Endothelial cell of umbilical vein (primary cell): ENCODE results near the gene FXYD4. TPM values are rescaled to one million over a fixed set of nuclear protein-coding genes. Genes with fewer than 3 reads are reported as not detected.

Experiments used
- BruUV-seq: library from RNA; stranded (reverse); fragments of 400-500 nt; replicated peaks from 2 replicates; lab custom pipeline; 2021; lab: Mats Ljungman, UMichigan
- CTCF ChIA-PET: fragments of 300-600, 350-600 bp; sonication (Branson Sonifier 250); formaldehyde crosslinking; loops from one replicate; lab custom pipeline; 2021; ENCODE audit warnings: antibody characterized with exemption, inconsistent platforms; lab: Charles Lee
- POLR2A ChIA-PET: fragments of 300-600, 350-600 bp; sonication (Branson Sonifier 250); formaldehyde crosslinking; loops from one replicate; lab custom pipeline; 2021; ENCODE audit warnings: antibody characterized with exemption, inconsistent platforms; lab: Charles Lee
- DNase-seq: peaks from one replicate; pipeline ENCODE4 v3.0.0-alpha.2; 2011; ENCODE audit warnings: low read depth, low spot score
- FAIRE-seq: peaks from 2 replicates; lab custom pipeline; 2011; peaks lifted over from hg19 to GRCh38; lab: Jason Lieb, UNC
- H2AFZ ChIP-seq: 2 replicates; pipeline ENCODE4 v1.6.0; 2012; ENCODE audit warnings: low read depth, low read length, control low read depth, inconsistent platforms
- H3K27ac ChIP-seq: 2 replicates; pipeline ENCODE4 v1.5.1; 2011; ENCODE audit warnings: low read depth, mild to moderate bottlenecking, control low read depth, low read length, moderate library complexity; ENCODE audit not compliant: insufficient read depth
- H3K27me3 ChIP-seq, 2 experiments: 2 replicates each; pipeline versions ENCODE4 v1.6.0 to v1.6.1; 2011; ENCODE audit warnings: low read length in 2 of 2, mixed read lengths in 1 of 2; ENCODE audit not compliant: control insufficient read depth in 2 of 2, insufficient read depth in 2 of 2
- H3K36me3 ChIP-seq, 2 experiments: 2 replicates in 1 of 2; 3 replicates in 1 of 2; pipeline ENCODE4 v1.5.1; 2011; ENCODE audit warnings: low read length in 2 of 2, mild to moderate bottlenecking in 1 of 2, moderate library complexity in 1 of 2; ENCODE audit not compliant: control insufficient read depth in 2 of 2, insufficient read depth in 2 of 2; ENCODE audit errors: extremely low read depth in 1 of 2
- H3K4me1 ChIP-seq: 3 replicates; pipeline ENCODE4 v1.5.1; 2011; ENCODE audit warnings: mild to moderate bottlenecking, low read length; ENCODE audit not compliant: control insufficient read depth, insufficient read depth; ENCODE audit errors: extremely low read depth
- H3K4me2 ChIP-seq: 2 replicates; pipeline ENCODE4 v1.6.1; 2011; ENCODE audit warnings: low read length, control low read depth, mixed read lengths; ENCODE audit not compliant: insufficient read depth
- H3K4me3 ChIP-seq, 3 experiments: fragments of 200-600 bp in 1 of 3; sonication (generic), shearing (Covaris generic) in 1 of 3; replicated peaks in 1 of 3; 2 replicates each; pipeline ENCODE4 v1.5.1; 2011 to 2016; ENCODE audit warnings: control low read depth in 3 of 3, low read length in 3 of 3, mild to moderate bottlenecking in 2 of 3, inconsistent platforms in 1 of 3, low read depth in 1 of 3, moderate library complexity in 1 of 3; ENCODE audit not compliant: insufficient read depth in 1 of 3
- H3K79me2 ChIP-seq: 2 replicates; pipeline ENCODE4 v1.6.0; 2012; ENCODE audit warnings: low read length, inconsistent platforms; ENCODE audit not compliant: control insufficient read depth, insufficient read depth
- H3K9ac ChIP-seq: replicated peaks from 2 replicates; pipeline ENCODE3; 2011; ENCODE audit warnings: low read length, control low read depth; ENCODE audit not compliant: insufficient read depth; ENCODE audit errors: extremely low read depth
- H3K9me1 ChIP-seq: replicated peaks from 3 replicates; pipeline ENCODE4 v1.6.0; 2011; ENCODE audit warnings: mild to moderate bottlenecking, low read length; ENCODE audit not compliant: control insufficient read depth, insufficient read depth; ENCODE audit errors: extremely low read depth
- H3K9me3 ChIP-seq: replicated peaks from 2 replicates; pipeline ENCODE4 v1.5.1; 2012; ENCODE audit warnings: low read length, inconsistent platforms; ENCODE audit not compliant: control insufficient read depth, insufficient read depth
- H4K20me1 ChIP-seq: replicated peaks from 2 replicates; pipeline ENCODE3; 2011; ENCODE audit warnings: mild to moderate bottlenecking, low read length; ENCODE audit not compliant: control insufficient read depth, insufficient read depth; ENCODE audit errors: extremely low read depth
- FOS ChIP-seq: IDR thresholded peaks from 2 replicates; pipeline ENCODE4 v1.6.1; 2011; ENCODE audit warnings: mild to moderate bottlenecking, low read length, moderate library complexity, borderline replicate concordance; ENCODE audit not compliant: insufficient read depth
- GATA2 ChIP-seq: IDR thresholded peaks from 2 replicates; pipeline ENCODE4 v1.7.0; 2011; ENCODE audit warnings: low read depth, mild to moderate bottlenecking, moderate library complexity, mixed read lengths, low read length; ENCODE audit not compliant: insufficient read length, insufficient read depth
- JUN ChIP-seq: IDR thresholded peaks from 2 replicates; pipeline ENCODE4 v1.6.1; 2011; ENCODE audit warnings: borderline replicate concordance, low read depth; ENCODE audit not compliant: insufficient read length, insufficient read depth
- MYC ChIP-seq: IDR thresholded peaks from one replicate; pipeline ENCODE4 v1.6.1; 2011; ENCODE audit warnings: mild to moderate bottlenecking, low read depth, low read length
- POLR2A ChIP-seq: IDR thresholded peaks from 2 replicates; pipeline ENCODE4 v1.6.1; 2012; ENCODE audit warnings: low read depth, mild to moderate bottlenecking, control low read depth, low read length
- dilution Hi-C: fragments of 300-500 bp; cut with MboI; formaldehyde crosslinking; loops from one replicate; pipeline ENCODE4 v1.15.0; 2019; ENCODE audit warnings: low sequenced_read_pairs; ENCODE audit not compliant: extremely low pct_ligation_motif_present
- intact Hi-C: fragments of 100-400 bp; cut with micrococcal nuclease; formaldehyde crosslinking; loops from one replicate; pipeline ENCODE4 v1.10.0; 2022
- polyA plus RNA-seq, 4 experiments: library from polyadenylated mRNA; depleted of rRNA in 3 of 4; stranded (reverse) in 3 of 4; unstranded in 1 of 4; fragments of >200 nt; gene quantifications; 2 replicates each; pipeline versions ENCODE4 v1.2.1 to v1.2.3, GENCODE V29; 2011 to 2012; ENCODE audit warnings: missing spikeins in 1 of 4
- total RNA-seq: library from RNA; stranded (reverse); gene quantifications from 2 replicates; pipeline ENCODE4 v1.2.3, GENCODE V29; 2021
- TF ChIP-seq, protein P1 (sequence below): IDR thresholded peaks from 2 replicates; pipeline ENCODE4 v1.6.1; 2011; ENCODE audit not compliant: insufficient read depth, insufficient read length
- TF ChIP-seq, protein P2 (sequence below), 2 donors: IDR thresholded peaks; 1 replicate in 1 of 2; 2 replicates in 1 of 2; pipeline ENCODE4 v1.5.1; 2011; ENCODE audit warnings: low read length in 2 of 2, mild to moderate bottlenecking in 2 of 2, moderate library complexity in 2 of 2, control low read depth in 1 of 2, inconsistent platforms in 1 of 2, low read depth in 1 of 2; ENCODE audit not compliant: insufficient read depth in 1 of 2; ENCODE audit errors: extremely low read depth in 1 of 2

FXYD4 gene
- total and polyA plus RNA-seq, 2 donors (not counting 3 experiments of a cell fraction or from before 2014, with no cell fraction given) = not detected

DNA sequence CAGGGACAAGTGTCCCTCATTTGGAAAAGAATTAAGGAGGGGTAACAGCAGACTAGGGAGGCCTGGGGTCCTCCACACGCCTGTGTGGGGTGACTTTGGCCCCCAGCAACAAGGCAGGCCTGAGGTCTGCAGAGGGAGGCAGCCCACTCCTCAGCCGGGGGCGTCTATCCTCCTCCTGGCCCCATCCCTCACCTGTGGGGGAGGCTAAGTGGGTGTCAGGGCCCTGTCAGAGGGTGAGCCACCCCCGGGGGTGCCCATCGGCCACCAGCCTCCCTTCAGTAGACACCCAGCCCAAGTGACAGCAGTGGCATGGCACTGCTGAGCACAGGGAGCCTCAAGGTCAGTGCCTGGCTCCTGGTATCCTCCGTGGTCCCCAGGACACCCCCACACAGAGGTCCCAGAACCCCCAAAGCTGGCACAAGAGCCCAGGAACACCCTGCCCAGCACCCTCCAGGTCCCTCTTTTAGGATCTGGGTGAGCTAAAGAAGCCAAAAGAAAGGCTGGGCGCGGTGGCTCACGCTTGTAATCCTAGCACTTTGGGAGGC, 693 bp upstream of the FXYD4 start:
- no peaks in the 10 kb centered on the region for H3K9me1 ChIP-seq
- TF ChIP-seq, protein P1, sequence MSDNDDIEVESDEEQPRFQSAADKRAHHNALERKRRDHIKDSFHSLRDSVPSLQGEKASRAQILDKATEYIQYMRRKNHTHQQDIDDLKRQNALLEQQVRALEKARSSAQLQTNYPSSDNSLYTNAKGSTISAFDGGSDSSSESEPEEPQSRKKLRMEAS = no peak
- no peak for TF ChIP-seq GATA2
- no peak for TF ChIP-seq POLR2A
- no peak for TF ChIP-seq FOS
- H3K9ac ChIP-seq = no peak overlapping the region
- no peaks in the 10 kb centered on the region for H3K79me2 ChIP-seq
- no peak overlapping the region for H3K4me2 ChIP-seq
- H3K4me3 ChIP-seq = no peak overlapping the region
- POLR2A ChIA-PET = no interaction called here
- H2AFZ ChIP-seq = no peak overlapping the region
- intact Hi-C loops = no loop called here
- no peaks in the 10 kb centered on the region for H3K4me1 ChIP-seq
- no peaks in the 10 kb centered on the region for H4K20me1 ChIP-seq
- DNase-seq (no peak), FAIRE-seq (no peak)
- H3K27me3 ChIP-seq = no peaks in the 10 kb centered on the region
- H3K9me3 ChIP-seq = no peaks in the 10 kb centered on the region
- H3K36me3 ChIP-seq = no peaks in the 10 kb centered on the region
- dilution Hi-C loops = no loop called here
- H3K27ac ChIP-seq = no peak overlapping the region
- CTCF ChIA-PET = interaction anchor here (0.6 kb wide), 1 partner anchor 96 kb away, joined by 4 read pairs; no protein-coding TSS in a partner anchor
- no TSS peak for BruUV-seq

GRCh38 chr10:43372765-43373361, 1.4 kb downstream of the FXYD4 start:
- H3K9me1 ChIP-seq = no peaks in the 10 kb centered on the region
- no peaks in the 10 kb centered on the region for H4K20me1 ChIP-seq
- H3K9ac ChIP-seq = no peak overlapping the region
- BruUV-seq = no TSS peak
- no peak overlapping the region for H2AFZ ChIP-seq
- H3K27ac ChIP-seq = no peak overlapping the region
- ChIA-PET POLR2A (no interaction called here), CTCF (no interaction called here)
- no peak for DNase-seq
- H3K4me3 ChIP-seq = no peak overlapping the region
- no peak overlapping the region for H3K4me2 ChIP-seq
- no peaks in the 10 kb centered on the region for H3K4me1 ChIP-seq
- TF ChIP-seq, protein P1 = no peak
- TF ChIP-seq, protein P2, sequence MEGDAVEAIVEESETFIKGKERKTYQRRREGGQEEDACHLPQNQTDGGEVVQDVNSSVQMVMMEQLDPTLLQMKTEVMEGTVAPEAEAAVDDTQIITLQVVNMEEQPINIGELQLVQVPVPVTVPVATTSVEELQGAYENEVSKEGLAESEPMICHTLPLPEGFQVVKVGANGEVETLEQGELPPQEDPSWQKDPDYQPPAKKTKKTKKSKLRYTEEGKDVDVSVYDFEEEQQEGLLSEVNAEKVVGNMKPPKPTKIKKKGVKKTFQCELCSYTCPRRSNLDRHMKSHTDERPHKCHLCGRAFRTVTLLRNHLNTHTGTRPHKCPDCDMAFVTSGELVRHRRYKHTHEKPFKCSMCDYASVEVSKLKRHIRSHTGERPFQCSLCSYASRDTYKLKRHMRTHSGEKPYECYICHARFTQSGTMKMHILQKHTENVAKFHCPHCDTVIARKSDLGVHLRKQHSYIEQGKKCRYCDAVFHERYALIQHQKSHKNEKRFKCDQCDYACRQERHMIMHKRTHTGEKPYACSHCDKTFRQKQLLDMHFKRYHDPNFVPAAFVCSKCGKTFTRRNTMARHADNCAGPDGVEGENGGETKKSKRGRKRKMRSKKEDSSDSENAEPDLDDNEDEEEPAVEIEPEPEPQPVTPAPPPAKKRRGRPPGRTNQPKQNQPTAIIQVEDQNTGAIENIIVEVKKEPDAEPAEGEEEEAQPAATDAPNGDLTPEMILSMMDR (IDR thresholded peaks at IDR 0.05; ENCODE audit: extremely low read depth in 1 of 2, insufficient read depth in 1 of 2, low read depth in 1 of 2, low read length in 2 of 2) = no peak
- no peak for TF ChIP-seq MYC
- TF ChIP-seq FOS = no peak
- TF ChIP-seq POLR2A = no peak
- no peak for TF ChIP-seq GATA2
- TF ChIP-seq JUN = no peak
- no peaks in the 10 kb centered on the region for H3K9me3 ChIP-seq
- no peaks in the 10 kb centered on the region for H3K79me2 ChIP-seq
- intact Hi-C loops = no loop called here
- no peaks in the 10 kb centered on the region for H3K36me3 ChIP-seq
- dilution Hi-C loops = no loop called here
- no peaks in the 10 kb centered on the region for H3K27me3 ChIP-seq
- FAIRE-seq = no peak
